GM12864 (cell line): Measurements from ENCODE around the gene SUCLG2.

ENCODE experiments used
- DNase-seq: peaks from one replicate; pipeline ENCODE4 v3.0.0-alpha.2; 2011; ENCODE audit warnings: low read depth
- H3K4me3 ChIP-seq: 2 replicates; pipeline ENCODE4 v1.5.1; 2011; ENCODE audit warnings: mild to moderate bottlenecking, low read depth, low read length, control low read depth
- CTCF ChIP-seq: IDR thresholded peaks from 2 replicates; pipeline ENCODE4 v1.5.1; 2011; ENCODE audit warnings: low read depth, mild to moderate bottlenecking, moderate library complexity, low read length, control low read depth, inconsistent platforms; ENCODE audit errors: missing control alignments

The SUCLG2 gene

GRCh38 chr3:67474311-67474710 is 180.1 kb downstream of the SUCLG2 start:
- no peak overlapping the region for H3K4me3 ChIP-seq
- TF ChIP-seq CTCF, result no peak
- DNase-seq, result no peak

GRCh38 chr3:67472674-67473201 is 181.7 kb downstream of the SUCLG2 start:
- DNase-seq, result no peak
- no peak for TF ChIP-seq CTCF

GRCh38 chr3:67470207-67470606 is 184.2 kb downstream of the SUCLG2 start:
- H3K4me3 ChIP-seq, result no peak overlapping the region
- no peak for TF ChIP-seq CTCF
- no peak for DNase-seq

More at GRCh38 chr3:67472674-67473201, 181.7 kb downstream of the SUCLG2 start:
- H3K4me3 ChIP-seq, result no peak overlapping the region

- no peak for TF ChIP-seq CTCF
- DNase-seq, result no peak
- H3K4me3 ChIP-seq, result no peak overlapping the region
Measured at GRCh38 chr3:67468511-67468910, 185.9 kb downstream of the SUCLG2 start.

- H3K4me3 ChIP-seq, result no peak overlapping the region
- no peak for DNase-seq
- TF ChIP-seq CTCF, result no peak
Measured at GRCh38 chr3:67463656-67464055, 190.8 kb downstream of the SUCLG2 start.

GRCh38 chr3:67462187-67462586 is 192.2 kb downstream of the SUCLG2 start:
- no peak for TF ChIP-seq CTCF
- no peak for DNase-seq
- H3K4me3 ChIP-seq, result no peak overlapping the region

- no peak for DNase-seq
- H3K4me3 ChIP-seq, result no peak overlapping the region
- no peak for TF ChIP-seq CTCF
Measured at GRCh38 chr3:67461667-67462142, 192.7 kb downstream of the SUCLG2 start.
